A673 (cell line): ENCODE measurements around the gene HES1. TPM values are rescaled to one million over a fixed set of nuclear protein-coding genes. Genes with fewer than 3 reads are reported as not detected.

Experiments
- BruUV-seq: library from RNA; stranded (reverse); fragments of 400-500 nt; replicated peaks from 2 replicates; lab custom pipeline; 2021; lab: Mats Ljungman, UMichigan
- CTCF ChIA-PET: fragments of 300-600 bp; sonication (Branson Sonifier 250); formaldehyde crosslinking; loops from one replicate; lab custom pipeline; 2022; ENCODE audit warnings: antibody characterized with exemption; lab: Charles Lee
- POLR2A ChIA-PET: fragments of 300-600 bp; sonication (Branson Sonifier 250); formaldehyde crosslinking; loops from one replicate; lab custom pipeline; 2022; ENCODE audit warnings: antibody characterized with exemption; ENCODE audit not compliant: low non-redundant PET; lab: Charles Lee
- DNase-seq: peaks from one replicate; pipeline ENCODE4 v3.0.0-alpha.2; 2015; ENCODE audit warnings: low spot score
- H3K27ac ChIP-seq: fragments of 200-600 bp; sonication (generic); 2 replicates; pipeline ENCODE4 v1.5.1; 2016; ENCODE audit warnings: mixed run types, low read depth, mild to moderate bottlenecking, mixed read lengths, antibody characterized with exemption, low read length; ENCODE audit not compliant: poor library complexity, severe bottlenecking
- H3K27me3 ChIP-seq: fragments of 200-600 bp; sonication (generic); replicated peaks from 2 replicates; pipeline ENCODE4 v1.6.1; 2017; ENCODE audit warnings: mixed run types, low read depth, mild to moderate bottlenecking, mixed read lengths, antibody characterized with exemption, low read length; ENCODE audit not compliant: insufficient read depth, poor library complexity
- H3K36me3 ChIP-seq: fragments of 200-600 bp; sonication (generic); 2 replicates; pipeline ENCODE4 v1.6.1; 2016; ENCODE audit warnings: mixed run types, mild to moderate bottlenecking, mixed read lengths, antibody characterized with exemption, low read length; ENCODE audit not compliant: insufficient read depth, poor library complexity, severe bottlenecking
- H3K4me1 ChIP-seq: fragments of 200-600 bp; sonication (generic); 2 replicates; pipeline ENCODE4 v1.6.1; 2017; ENCODE audit warnings: mixed run types, mild to moderate bottlenecking, mixed read lengths, antibody characterized with exemption, low read length; ENCODE audit not compliant: insufficient read depth, poor library complexity, severe bottlenecking
- H3K4me3 ChIP-seq: fragments of 200-600 bp; sonication (generic); 2 replicates; pipeline ENCODE4 v1.5.1; 2016; ENCODE audit warnings: low read depth, mixed run types, mild to moderate bottlenecking, mixed read lengths, low read length; ENCODE audit not compliant: poor library complexity, severe bottlenecking
- H3K9me3 ChIP-seq: fragments of 200-600 bp; sonication (generic); 2 replicates; pipeline ENCODE4 v1.6.1; 2016; ENCODE audit warnings: mixed run types, low read depth, mild to moderate bottlenecking, mixed read lengths, antibody characterized with exemption, low read length; ENCODE audit not compliant: poor library complexity, severe bottlenecking
- CTCF ChIP-seq: fragments of 300-800, 200-600 bp; sonication (generic); conservative IDR thresholded peaks from 2 replicates; pipeline ENCODE4 v1.5.1; 2017; ENCODE audit warnings: low read depth, mild to moderate bottlenecking, antibody characterized with exemption, low read length, moderate library complexity, mixed read lengths
- EZH2 ChIP-seq: fragments of 200-600 bp; sonication (generic); IDR thresholded peaks from 2 replicates; pipeline ENCODE4 v1.6.1; 2017; ENCODE audit warnings: borderline replicate concordance, low read depth, mild to moderate bottlenecking, mixed read lengths, antibody characterized with exemption, low read length; ENCODE audit not compliant: poor library complexity, severe bottlenecking
- intact Hi-C: fragments of 100-400 bp; cut with micrococcal nuclease; formaldehyde crosslinking; loops from one replicate; pipeline ENCODE4 v1.10.0; 2022; ENCODE audit not compliant: unreplicated experiment
- total RNA-seq: library from RNA; stranded (reverse); gene quantifications from 2 replicates; pipeline ENCODE4 v1.2.3, GENCODE V29; 2021

The HES1 gene
- total RNA-seq, 1 experiment from 2014 or later: 136 TPM

DNA sequence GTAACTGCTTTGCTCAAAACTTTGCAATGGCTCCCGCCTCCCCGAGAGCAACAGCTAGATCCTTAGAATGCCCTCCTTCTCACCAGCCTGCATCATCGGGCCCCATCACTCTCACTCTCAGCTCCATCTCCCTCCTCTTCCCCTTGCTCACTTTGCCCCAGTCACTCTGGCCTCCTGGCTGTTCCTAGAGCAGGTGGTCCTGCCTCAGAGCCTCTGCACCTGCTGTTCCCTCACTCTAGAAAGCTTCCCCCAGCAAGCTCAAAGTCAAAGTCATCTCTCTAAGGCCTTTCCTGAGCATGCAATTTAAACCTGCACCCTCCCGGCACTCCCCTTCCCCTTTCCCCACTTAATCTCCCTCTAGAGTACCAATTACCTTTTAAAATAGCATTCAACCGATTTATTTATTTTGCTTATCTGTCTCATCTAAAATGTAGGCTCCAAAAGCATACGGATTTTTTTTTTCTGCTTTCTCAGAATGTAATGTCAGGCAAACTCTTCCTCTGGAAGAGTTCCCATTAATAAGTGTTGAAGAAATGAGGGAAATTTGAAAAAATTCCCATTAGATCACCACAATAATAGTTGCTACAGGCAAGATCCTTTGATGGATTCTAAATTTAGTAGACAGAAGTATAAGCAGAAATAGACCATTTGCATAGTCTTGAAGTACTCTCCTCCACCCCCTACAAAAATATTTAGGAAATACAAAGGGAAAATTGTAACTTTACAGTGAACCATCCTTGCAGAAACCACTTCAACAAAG lies 15.9 kb upstream of the HES1 start:
- Histone ChIP-seq H3K4me3 (no peak overlapping the region), H3K4me1 (no peaks in the 10 kb centered on the region), H3K36me3 (no peaks in the 10 kb centered on the region), H3K27me3 (no peaks in the 10 kb centered on the region), H3K27ac (no peak overlapping the region), H3K9me3 (no peaks in the 10 kb centered on the region)
- no peak for DNase-seq
- no peak for TF ChIP-seq EZH2
- TF ChIP-seq CTCF: no peak
- no TSS peak for BruUV-seq
- intact Hi-C loops: no loop called here
- ChIA-PET POLR2A (interaction anchor here (0.6 kb wide), 1 partner anchor 277 kb away, joined by 3 read pairs; no protein-coding TSS in a partner anchor), CTCF (no interaction called here)

GRCh38 chr3:194120789-194121770 lies 14.9 kb upstream of the HES1 start:
- no TSS peak for BruUV-seq
- Histone ChIP-seq H3K4me3 (no peak overlapping the region), H3K9me3 (no peaks in the 10 kb centered on the region), H3K27ac (no peak overlapping the region), H3K36me3 (no peaks in the 10 kb centered on the region), H3K27me3 (no peaks in the 10 kb centered on the region), H3K4me1 (no peaks in the 10 kb centered on the region)
- ChIA-PET POLR2A (no interaction called here), CTCF (no interaction called here)
- DNase-seq: no peak
- intact Hi-C loops: no loop called here
- no peak for TF ChIP-seq CTCF
- TF ChIP-seq EZH2: no peak

- Histone ChIP-seq H3K9me3 (no peaks in the 10 kb centered on the region), H3K36me3 (no peaks in the 10 kb centered on the region), H3K27ac (no peak overlapping the region), H3K4me1 (no peaks in the 10 kb centered on the region), H3K27me3 (no peaks in the 10 kb centered on the region), H3K4me3 (no peak overlapping the region)
- CTCF ChIA-PET: no interaction called here
- TF ChIP-seq CTCF: no peak
- TF ChIP-seq EZH2: no peak
- DNase-seq: no peak
- POLR2A ChIA-PET: no interaction called here
- intact Hi-C loops: no loop called here
- no TSS peak for BruUV-seq
Measured at GRCh38 chr3:194121891-194122631, 13.9 kb upstream of the HES1 start.
